Esophagus squamous epithelium (tissue), 4 donors: ENCODE measurements around the gene NPPC.

ENCODE experiments used
- CTCF ChIP-seq, 6 experiments: fragments of 450-650 bp in 4 of 6; fragments of 200-600 bp in 2 of 6; sonication (generic) in 2 of 6; IDR thresholded peaks; one replicate each; pipeline ENCODE4 v1.5.1; 2016 to 2019; ENCODE audit warnings: antibody characterized with exemption in 6 of 6, mild to moderate bottlenecking in 4 of 6, moderate library complexity in 4 of 6
- POLR2A ChIP-seq, 4 donors: fragments of 450-650 bp; IDR thresholded peaks; one replicate each; pipeline ENCODE4 v1.6.1; 2017; ENCODE audit warnings: antibody characterized with exemption in 4 of 4, mild to moderate bottlenecking in 4 of 4, moderate library complexity in 3 of 4

GRCh38 chr2:231939022-231939421 is 12.8 kb upstream of the NPPC start:
- no peak for TF ChIP-seq CTCF (IDR thresholded peaks at IDR 0.05)
- TF ChIP-seq POLR2A (IDR thresholded peaks at IDR 0.05): no peak
